B cell (primary cell): ENCODE results near the gene SUMO3. TPM values are rescaled to one million over a fixed set of nuclear protein-coding genes. Genes with fewer than 3 reads are reported as not detected.

Source experiments
- ATAC-seq: fragments of 200-7000 bp; cut with Tn5 transposase; one replicate; pipeline ENCODE4 v1.10.0; 2021; ENCODE audit warnings: low read depth, mild to moderate bottlenecking, moderate number of reproducible peaks, moderate library complexity
- CTCF ChIA-PET: fragments of 350-600 bp; sonication (Branson Sonifier 250); formaldehyde crosslinking; loops from one replicate; lab custom pipeline; 2021; ENCODE audit warnings: antibody characterized with exemption, inconsistent platforms; lab: Charles Lee
- POLR2A ChIA-PET: fragments of 350-600 bp; sonication (Branson Sonifier 250); formaldehyde crosslinking; loops from one replicate; lab custom pipeline; 2021; ENCODE audit warnings: antibody characterized with exemption; lab: Charles Lee
- DNase-seq: peaks from one replicate; pipeline ENCODE4 v3.0.0; 2013
- H2AFZ ChIP-seq: 2 replicates; pipeline ENCODE4 v1.6.1; 2012; ENCODE audit warnings: mild to moderate bottlenecking, low read depth, low read length; ENCODE audit not compliant: insufficient read depth, poor library complexity, severe bottlenecking
- H3K27ac ChIP-seq, 2 donors: 1 replicate in 1 of 2; 2 replicates in 1 of 2; pipeline ENCODE4 v1.5.1; 2012 to 2013; ENCODE audit warnings: low read length in 2 of 2, mild to moderate bottlenecking in 2 of 2, moderate library complexity in 1 of 2
- H3K27me3 ChIP-seq, 4 experiments: fragments of 200-600 bp in 1 of 4; sonication (generic) in 1 of 4; replicated peaks in 1 of 4; 1 replicate in 2 of 4; 2 replicates in 2 of 4; pipeline versions ENCODE4 v1.6.1 to v1.7.0; 2013 to 2016; ENCODE audit warnings: low read length in 3 of 4, mild to moderate bottlenecking in 2 of 4, mixed read lengths in 1 of 4, moderate library complexity in 1 of 4; ENCODE audit not compliant: insufficient read depth in 4 of 4, control insufficient read depth in 3 of 4; ENCODE audit errors: control extremely low read depth in 1 of 4
- H3K36me3 ChIP-seq, 2 experiments: replicated peaks in 1 of 2; 1 replicate in 1 of 2; 2 replicates in 1 of 2; pipeline versions ENCODE4 v1.6.1 to v1.7.1; 2013; ENCODE audit warnings: low read length in 1 of 2; ENCODE audit not compliant: insufficient read depth in 2 of 2, control insufficient read depth in 1 of 2; ENCODE audit errors: control extremely low read depth in 1 of 2, extremely low read depth in 1 of 2
- H3K4me1 ChIP-seq, 2 donors: fragments of 200-600 bp in 1 of 2; sonication (generic) in 1 of 2; 1 replicate in 1 of 2; 2 replicates in 1 of 2; pipeline versions ENCODE4 v1.5.1 to v1.6.1; 2013 to 2017; ENCODE audit warnings: low read length in 2 of 2; ENCODE audit not compliant: control insufficient read depth in 2 of 2, insufficient read depth in 2 of 2
- H3K4me2 ChIP-seq: replicated peaks from 2 replicates; pipeline ENCODE3; 2012; ENCODE audit warnings: mild to moderate bottlenecking, low read depth, low read length; ENCODE audit not compliant: poor library complexity, severe bottlenecking
- H3K4me3 ChIP-seq, 5 experiments: fragments of 200-600 bp in 1 of 5; sonication (generic) in 1 of 5; 1 replicate in 3 of 5; 2 replicates in 2 of 5; pipeline versions ENCODE4 v1.5.1 to v1.7.0; 2011 to 2016; ENCODE audit warnings: low read length in 4 of 5, mild to moderate bottlenecking in 4 of 5, low read depth in 2 of 5, control low read depth in 1 of 5, moderate library complexity in 1 of 5; ENCODE audit not compliant: insufficient read depth in 1 of 5; ENCODE audit errors: control extremely low read depth in 1 of 5, extremely low read depth in 1 of 5
- H3K79me2 ChIP-seq: fragments of 200-600 bp; sonication (generic); one replicate; pipeline ENCODE4 v1.6.0; 2016; ENCODE audit warnings: low read length; ENCODE audit not compliant: control insufficient read depth, insufficient read depth
- H3K9ac ChIP-seq: fragments of 200-600 bp; sonication (generic); 2 replicates; pipeline ENCODE4 v1.6.1; 2017; ENCODE audit warnings: mild to moderate bottlenecking, low read length, moderate library complexity
- H3K9me3 ChIP-seq, 3 donors: one replicate each; pipeline versions ENCODE4 v1.6.1 to v1.7.1; 2013; ENCODE audit warnings: low read length in 2 of 3; ENCODE audit not compliant: control insufficient read depth in 2 of 3, insufficient read depth in 1 of 3; ENCODE audit errors: control extremely low read depth in 1 of 3
- H4K20me1 ChIP-seq: 2 replicates; pipeline ENCODE4 v1.6.0; 2012; ENCODE audit warnings: mild to moderate bottlenecking, low read length; ENCODE audit not compliant: insufficient read depth, control insufficient read depth, poor library complexity, severe bottlenecking
- H3K27ac Mint-ChIP-seq: one replicate; pipeline ENCODE4 v1.8.0; 2021; ENCODE audit warnings: mixed read lengths
- H3K27me3 Mint-ChIP-seq: one replicate; pipeline ENCODE4 v1.8.0; 2021; ENCODE audit warnings: mixed read lengths
- H3K4me1 Mint-ChIP-seq: one replicate; pipeline ENCODE4 v1.8.0; 2021; ENCODE audit warnings: mixed read lengths
- H3K4me3 Mint-ChIP-seq: one replicate; pipeline ENCODE4 v1.8.0; 2021; ENCODE audit warnings: mixed read lengths
- H3K9me3 Mint-ChIP-seq: one replicate; pipeline ENCODE4 v1.8.0; 2022; ENCODE audit warnings: mixed read lengths; ENCODE audit not compliant: insufficient read depth
- CTCF ChIP-seq: fragments of 200-600 bp; IDR thresholded peaks from one replicate; pipeline ENCODE4 v1.8.0; 2022; ENCODE audit warnings: antibody characterized with exemption, mild to moderate bottlenecking
- EZH2 ChIP-seq: IDR thresholded peaks from 2 replicates; pipeline ENCODE4 v1.6.1; 2012; ENCODE audit warnings: borderline replicate concordance, low read depth, mild to moderate bottlenecking, moderate library complexity, low read length; ENCODE audit not compliant: insufficient read depth, poor library complexity, severe bottlenecking
- WGBS: methylation state at CpG from one replicate; pipeline ENCODE4 v1.1.5; 2013; ENCODE audit warnings: missing lambda C conversion rate; ENCODE audit not compliant: insufficient coverage; 5-methylcytosine and 5-hydroxymethylcytosine counted together
- intact Hi-C: fragments of 100-400 bp; cut with micrococcal nuclease; formaldehyde crosslinking; loops from one replicate; pipeline ENCODE4 v1.10.0; 2022
- polyA plus RNA-seq: library from polyadenylated mRNA; depleted of rRNA; stranded (reverse); fragments of >200 nt; gene quantifications from 2 replicates; pipeline ENCODE4 v1.2.3, GENCODE V29; 2012
- total RNA-seq, 2 donors: library from RNA; stranded (reverse); fragments of 120-200 nt in 1 of 2; gene quantifications; 1 replicate in 1 of 2; 2 replicates in 1 of 2; pipeline versions ENCODE4 v1.2.3 to v1.2.4, GENCODE V29; 2013 to 2022

SUMO3 gene
- total and polyA plus RNA-seq, 2 donors (not counting 1 experiment from before 2014, with no cell fraction given), result 37.6 to 44.8 TPM

- no peak for ATAC-seq
- Histone ChIP-seq H3K9ac (no peak overlapping the region), H3K27me3 (peaks cover 0 to 10% (median 2%) of the 10 kb centered on the region in 4 experiments), H3K4me3 (no peak overlapping the region), H3K4me2 (no peak overlapping the region), H2AFZ (no peak overlapping the region), H3K9me3 (no peaks in the 10 kb centered on the region), H3K27ac (no peak overlapping the region), H3K36me3 (peaks cover 0 to 50% of the 10 kb centered on the region in 2 experiments), H4K20me1 (peaks cover 31% of the 10 kb centered on the region), H3K79me2 (peaks cover 18% of the 10 kb centered on the region), H3K4me1 (peaks cover 16 to 18% of the 10 kb centered on the region in 2 donors)
- no peaks in the 10 kb centered on the region for H3K9me3 Mint-ChIP-seq
- H3K27me3 Mint-ChIP-seq, result peaks cover 2% of the 10 kb centered on the region
- ChIA-PET CTCF (no interaction called here), POLR2A (no interaction called here)
- peaks cover 17% of the 10 kb centered on the region for H3K4me1 Mint-ChIP-seq
- intact Hi-C loops, result no loop called here
- WGBS, result 94% methylated on average over 6 of the region's 12 CpGs
- no peak for DNase-seq
- TF ChIP-seq CTCF (no peak), EZH2 (no peak)
- H3K27ac Mint-ChIP-seq, result no peak overlapping the region
- H3K4me3 Mint-ChIP-seq, result no peak overlapping the region
Measured at GRCh38 chr21:44849616-44850130, 31.8 kb upstream of the SUMO3 start.

GRCh38 chr21:44848821-44849521 is 31.1 kb upstream of the SUMO3 start:
- H3K4me2 ChIP-seq, result no peak overlapping the region
- no peak overlapping the region for H3K27ac ChIP-seq
- no peak overlapping the region for H3K4me3 ChIP-seq
- no peak overlapping the region for H3K27ac Mint-ChIP-seq
- peaks cover 16 to 17% of the 10 kb centered on the region in 2 donors for H3K4me1 ChIP-seq
- no peak overlapping the region for H3K4me3 Mint-ChIP-seq
- peaks cover 24% of the 10 kb centered on the region for H4K20me1 ChIP-seq
- peaks cover 18% of the 10 kb centered on the region for H3K4me1 Mint-ChIP-seq
- H3K9me3 Mint-ChIP-seq, result no peaks in the 10 kb centered on the region
- H2AFZ ChIP-seq, result no peak overlapping the region
- H3K36me3 ChIP-seq, result peaks cover 0 to 43% of the 10 kb centered on the region in 2 experiments
- intact Hi-C loops, result no loop called here
- peaks cover 6% of the 10 kb centered on the region for H3K27me3 Mint-ChIP-seq
- no peaks in the 10 kb centered on the region for H3K9me3 ChIP-seq
- peaks cover 0 to 10% (median 2%) of the 10 kb centered on the region in 4 experiments for H3K27me3 ChIP-seq
- WGBS, result 95% methylated on average over 36 of the region's 36 CpGs
- ChIA-PET POLR2A (no interaction called here), CTCF (interaction anchor here (0.7 kb wide), 1 partner anchor 899 kb away, joined by 3 read pairs; no protein-coding TSS in a partner anchor)
- TF ChIP-seq CTCF (no peak), EZH2 (no peak)
- H3K79me2 ChIP-seq, result peaks cover 11% of the 10 kb centered on the region
- H3K9ac ChIP-seq, result no peak overlapping the region
- ATAC-seq (no peak), DNase-seq (no peak)
